ENCODE measurements around the gene LENEP. TPM values are rescaled to one million over a fixed set of nuclear protein-coding genes. Genes with fewer than 3 reads are reported as not detected.

Gene LENEP
- total RNA-seq, 2 experiments from 2014 or later = not detected

GRCh38 chr1:155016231-155016831 is 22.9 kb downstream of the LENEP start:
- Mint-ChIP-seq H3K27me3 (no peaks in the 10 kb centered on the region), H3K27ac (peak overlapping the region; percentile 92), H3K4me1 (ENCODE audit: low read depth) (peaks cover 79% of the 10 kb centered on the region), H3K9me3 (no peaks in the 10 kb centered on the region), H3K36me3 (ENCODE audit: low read depth) (peaks cover 33% of the 10 kb centered on the region), H3K4me3 (peak overlapping the region; percentile 55)
- H3K27ac ChIP-seq (ENCODE audit: low read depth in 1 of 2, low read length in 2 of 2) = peak overlapping the region; percentile 73 to 77
- ATAC-seq (ENCODE audit: poor library complexity) = no peak
- POLR2A ChIA-PET = interaction anchor here (0.6 to 10.7 kb wide), 16 partner anchors 9 to 249 kb away, joined by 3 to 189 read pairs (median 13); partner anchors contain the start of genes ADAM15, CKS1B, FLAD1 and LENEP
- H3K9me3 ChIP-seq (ENCODE audit: control insufficient read depth in 1 of 2, insufficient read depth in 1 of 2, low read length in 2 of 2) = no peaks in the 10 kb centered on the region
- intact Hi-C loops (cut with DNase I, micrococcal nuclease) = loop anchor here (2.0 to 5.0 kb wide), 6 partner anchors 34 to 459 kb away; partner anchors contain the start of genes FLAD1 (in 1 of the 2) and UBE2Q1 (in 1 of the 2)
- peaks cover 86% of the 10 kb centered on the region for H3K4me1 ChIP-seq (ENCODE audit: insufficient read depth, low read length)
- no peaks in the 10 kb centered on the region for H3K27me3 ChIP-seq (ENCODE audit: control insufficient read depth in 1 of 2, insufficient read depth in 2 of 2, low read length in 2 of 2)
- peak in 4 of 14 experiments; percentile 46 to 66 (median 56) for DNase-seq
- peaks cover 50% of the 10 kb centered on the region for H3K36me3 ChIP-seq (ENCODE audit: insufficient read depth, low read length)
- TF ChIP-seq CTCF (IDR thresholded peaks at IDR 0.05) = no peak
- CTCF ChIA-PET = interaction anchor here (1.0 to 9.7 kb wide), 15 partner anchors 9 to 457 kb away, joined by 3 to 159 read pairs (median 15); partner anchors contain the start of genes CKS1B, FLAD1, LENEP and PBXIP1
- peak overlapping the region; percentile 7 for H3K4me3 ChIP-seq (ENCODE audit: low read length)

GRCh38 chr1:155017041-155017945 is 23.9 kb downstream of the LENEP start:
- Mint-ChIP-seq H3K4me1 (ENCODE audit: low read depth) (peaks cover 76% of the 10 kb centered on the region), H3K4me3 (peak overlapping the region; percentile 67), H3K36me3 (ENCODE audit: low read depth) (peaks cover 33% of the 10 kb centered on the region), H3K27ac (peak overlapping the region; percentile 92), H3K9me3 (no peaks in the 10 kb centered on the region), H3K27me3 (no peaks in the 10 kb centered on the region)
- peak; percentile 86 for ATAC-seq (ENCODE audit: poor library complexity)
- POLR2A ChIA-PET = interaction anchor here (0.6 to 10.7 kb wide), 16 partner anchors 10 to 458 kb away, joined by 3 to 189 read pairs (median 13); partner anchors contain the start of genes ADAM15, CKS1B, FLAD1 and LENEP
- peak; percentile 100 for TF ChIP-seq CTCF (IDR thresholded peaks at IDR 0.05)
- Histone ChIP-seq H3K27me3 (ENCODE audit: control insufficient read depth in 1 of 2, insufficient read depth in 2 of 2, low read length in 2 of 2) (no peaks in the 10 kb centered on the region), H3K9me3 (ENCODE audit: control insufficient read depth in 1 of 2, insufficient read depth in 1 of 2, low read length in 2 of 2) (no peaks in the 10 kb centered on the region), H3K36me3 (ENCODE audit: insufficient read depth, low read length) (peaks cover 42% of the 10 kb centered on the region), H3K4me3 (ENCODE audit: low read length) (peak overlapping the region; percentile 45), H3K4me1 (ENCODE audit: insufficient read depth, low read length) (peaks cover 76% of the 10 kb centered on the region), H3K27ac (ENCODE audit: low read depth in 1 of 2, low read length in 2 of 2) (peak overlapping the region; percentile 73 to 77)
- CTCF ChIA-PET = interaction anchor here (0.5 to 9.7 kb wide), 40 partner anchors 10 to 1688 kb away, joined by 3 to 159 read pairs (median 6); partner anchors contain the start of genes ADAM15, CKS1B, FLAD1 and KRTCAP2
- intact Hi-C loops (cut with DNase I, micrococcal nuclease) = loop anchor here (1.0 to 5.0 kb wide), 11 partner anchors 16 to 460 kb away; partner anchors contain the start of genes CKS1B (in 1 of the 2), FLAD1 (in 1 of the 2) and UBE2Q1 (in 1 of the 2)
- DNase-seq = peak; percentile 84 to 95 (median 88)

GRCh38 chr1:155017946-155018316 is 24.5 kb downstream of the LENEP start:
- POLR2A ChIA-PET = interaction anchor here (0.6 to 10.7 kb wide), 12 partner anchors 11 to 458 kb away, joined by 3 to 189 read pairs (median 23); partner anchors contain the start of genes ADAM15, CKS1B, FLAD1 and LENEP
- Histone ChIP-seq H3K27me3 (ENCODE audit: control insufficient read depth in 1 of 2, insufficient read depth in 2 of 2, low read length in 2 of 2) (no peaks in the 10 kb centered on the region), H3K9me3 (ENCODE audit: control insufficient read depth in 1 of 2, insufficient read depth in 1 of 2, low read length in 2 of 2) (no peaks in the 10 kb centered on the region), H3K27ac (ENCODE audit: low read depth in 1 of 2, low read length in 2 of 2) (peak overlapping the region; percentile 9 to 77), H3K4me3 (ENCODE audit: low read length) (peak overlapping the region; percentile 5), H3K36me3 (ENCODE audit: insufficient read depth, low read length) (peaks cover 42% of the 10 kb centered on the region), H3K4me1 (ENCODE audit: insufficient read depth, low read length) (peaks cover 73% of the 10 kb centered on the region)
- intact Hi-C loops (cut with DNase I, micrococcal nuclease) = loop anchor here (1.0 to 5.0 kb wide), 11 partner anchors 17 to 461 kb away; partner anchors contain the start of genes CKS1B (in 1 of the 2), FLAD1 (in 1 of the 2) and UBE2Q1 (in 1 of the 2)
- CTCF ChIA-PET = interaction anchor here (0.5 to 9.7 kb wide), 39 partner anchors 11 to 1688 kb away, joined by 3 to 159 read pairs (median 6); partner anchors contain the start of genes ADAM15, CKS1B, FLAD1 and KRTCAP2
- TF ChIP-seq CTCF (IDR thresholded peaks at IDR 0.05) = no peak
- H3K36me3 Mint-ChIP-seq (ENCODE audit: low read depth) = peaks cover 30% of the 10 kb centered on the region
- H3K27me3 Mint-ChIP-seq = no peaks in the 10 kb centered on the region
- H3K4me1 Mint-ChIP-seq (ENCODE audit: low read depth) = peaks cover 73% of the 10 kb centered on the region
- ATAC-seq (ENCODE audit: poor library complexity) = no peak
- no peak for DNase-seq
- H3K9me3 Mint-ChIP-seq = no peaks in the 10 kb centered on the region
- peak overlapping the region; percentile 92 for H3K27ac Mint-ChIP-seq
- peak overlapping the region; percentile 67 for H3K4me3 Mint-ChIP-seq

All from CD4-positive, alpha-beta T cell (primary cell).